ENCODE results near the gene CTBP2. TPM values are rescaled to one million over a fixed set of nuclear protein-coding genes. Genes with fewer than 3 reads are reported as not detected.
"Not testable (repeated sequence)": the region's sequence is repeated elsewhere in the genome, so short reads cannot be mapped to it uniquely, and the experiment has no call there.

Gene CTBP2
- total RNA-seq, 2 donors from 2014 or later = 75.3 to 109 TPM

- Histone ChIP-seq H3K27ac (ENCODE audit: low read depth, low read length) (no peak overlapping the region), H3K9ac (ENCODE audit: extremely low read depth, low read length, poor library complexity, severe bottlenecking) (no peak overlapping the region), H3K27me3 (ENCODE audit: control insufficient read depth, insufficient read depth, low read length, poor library complexity, severe bottlenecking) (no peaks in the 10 kb centered on the region), H3K36me3 (ENCODE audit: control insufficient read depth, insufficient read depth, low read length) (peaks cover 18% of the 10 kb centered on the region), H3K4me3 (ENCODE audit: low read length) (no peak overlapping the region), H3K9me3 (ENCODE audit: control insufficient read depth, low read length) (no peaks in the 10 kb centered on the region), H3K4me1 (ENCODE audit: control insufficient read depth, insufficient read depth, low read length) (no peaks in the 10 kb centered on the region)
- Mint-ChIP-seq H3K4me1 (peaks cover 38% of the 10 kb centered on the region), H3K4me3 (no peak overlapping the region), H3K27me3 (ENCODE audit: insufficient read depth) (no peaks in the 10 kb centered on the region), H3K36me3 (ENCODE audit: low read depth) (peaks cover 27% of the 10 kb centered on the region), H3K9me3 (no peaks in the 10 kb centered on the region), H3K27ac (peak overlapping the region; percentile 20)
- DNase-seq = no peak
- TF ChIP-seq CTCF (conservative IDR thresholded peaks at IDR 0.05) = no peak
- 98 to 99% methylated on average over 8 to 10 of the region's 10 CpGs for WGBS, 2 experiments (ENCODE audit: insufficient coverage in 1 of 2, insufficient read length in 1 of 2)
Measured at GRCh38 chr10:125060026-125060425, 100.3 kb downstream of the CTBP2 start.

- H3K4me3 Mint-ChIP-seq; H3K9me3 Mint-ChIP-seq; H3K27ac ChIP-seq (ENCODE audit: low read depth, low read length); H3K9ac ChIP-seq (ENCODE audit: extremely low read depth, low read length, poor library complexity, severe bottlenecking); H3K4me3 ChIP-seq (ENCODE audit: low read length); H3K27me3 ChIP-seq (ENCODE audit: control insufficient read depth, insufficient read depth, low read length, poor library complexity, severe bottlenecking); H3K4me1 ChIP-seq (ENCODE audit: control insufficient read depth, insufficient read depth, low read length); H3K27me3 Mint-ChIP-seq (ENCODE audit: insufficient read depth); DNase-seq; H3K9me3 ChIP-seq (ENCODE audit: control insufficient read depth, low read length): not testable (repeated sequence)
- peaks cover 11% of the 10 kb centered on the region for H3K36me3 ChIP-seq (ENCODE audit: control insufficient read depth, insufficient read depth, low read length)
- WGBS, 2 experiments (ENCODE audit: insufficient coverage in 1 of 2, insufficient read length in 1 of 2) = 98 to 99% methylated on average over 5 to 8 of the region's 8 CpGs
- Mint-ChIP-seq H3K4me1 (peaks cover 36% of the 10 kb centered on the region), H3K36me3 (ENCODE audit: low read depth) (peaks cover 32% of the 10 kb centered on the region), H3K27ac (peak overlapping the region; percentile 78)
Measured at GRCh38 chr10:125059348-125059747, 101.0 kb downstream of the CTBP2 start.

GRCh38 chr10:125057158-125058001, 103.0 kb downstream of the CTBP2 start:
- no peak overlapping the region for H3K4me3 ChIP-seq (ENCODE audit: low read length)
- H3K27ac Mint-ChIP-seq = peak overlapping the region; percentile 84
- H3K9me3 ChIP-seq (ENCODE audit: control insufficient read depth, low read length) = peaks cover 8% of the 10 kb centered on the region
- H3K36me3 ChIP-seq (ENCODE audit: control insufficient read depth, insufficient read depth, low read length) = peaks cover 11% of the 10 kb centered on the region
- peaks cover 4% of the 10 kb centered on the region for H3K9me3 Mint-ChIP-seq
- TF ChIP-seq CTCF (conservative IDR thresholded peaks at IDR 0.05) = no peak
- peaks cover 44% of the 10 kb centered on the region for H3K4me1 Mint-ChIP-seq
- no peaks in the 10 kb centered on the region for H3K27me3 ChIP-seq (ENCODE audit: control insufficient read depth, insufficient read depth, low read length, poor library complexity, severe bottlenecking)
- no peaks in the 10 kb centered on the region for H3K27me3 Mint-ChIP-seq (ENCODE audit: insufficient read depth)
- no peak for DNase-seq
- no peak overlapping the region for H3K9ac ChIP-seq (ENCODE audit: extremely low read depth, low read length, poor library complexity, severe bottlenecking)
- peaks cover 6% of the 10 kb centered on the region for H3K4me1 ChIP-seq (ENCODE audit: control insufficient read depth, insufficient read depth, low read length)
- peaks cover 38% of the 10 kb centered on the region for H3K36me3 Mint-ChIP-seq (ENCODE audit: low read depth)
- 70 to 85% methylated on average over 9 to 20 of the region's 20 CpGs for WGBS, 2 experiments (ENCODE audit: insufficient coverage in 1 of 2, insufficient read length in 1 of 2)
- H3K4me3 Mint-ChIP-seq = no peak overlapping the region
- peak overlapping the region; percentile 99 for H3K27ac ChIP-seq (ENCODE audit: low read depth, low read length)

Data from endodermal cell (in vitro differentiated cells).